GM12864 (cell line): ENCODE data around the gene FGFR3.
"Not testable (repeated sequence)": the region's sequence is repeated elsewhere in the genome, so short reads cannot be mapped to it uniquely, and the experiment has no call there.

Experiments
- DNase-seq: peaks from one replicate; pipeline ENCODE4 v3.0.0-alpha.2; 2011; ENCODE audit warnings: low read depth
- H3K4me3 ChIP-seq: 2 replicates; pipeline ENCODE4 v1.5.1; 2011; ENCODE audit warnings: mild to moderate bottlenecking, low read depth, low read length, control low read depth
- CTCF ChIP-seq: IDR thresholded peaks from 2 replicates; pipeline ENCODE4 v1.5.1; 2011; ENCODE audit warnings: low read depth, mild to moderate bottlenecking, moderate library complexity, low read length, control low read depth, inconsistent platforms; ENCODE audit errors: missing control alignments

The FGFR3 gene

GRCh38 chr4:1843852-1844251 lies 50.8 kb downstream of the FGFR3 start:
- no peak overlapping the region for H3K4me3 ChIP-seq
- no peak for DNase-seq
- TF ChIP-seq CTCF = no peak

- not testable (repeated sequence) for H3K4me3 ChIP-seq, DNase-seq
These were observed 51.5 kb downstream of the FGFR3 start for GRCh38 chr4:1844618-1845017.

- DNase-seq = no peak
- no peak overlapping the region for H3K4me3 ChIP-seq
- no peak for TF ChIP-seq CTCF
These were observed 53.5 kb downstream of the FGFR3 start for GRCh38 chr4:1846580-1846979.

DNA sequence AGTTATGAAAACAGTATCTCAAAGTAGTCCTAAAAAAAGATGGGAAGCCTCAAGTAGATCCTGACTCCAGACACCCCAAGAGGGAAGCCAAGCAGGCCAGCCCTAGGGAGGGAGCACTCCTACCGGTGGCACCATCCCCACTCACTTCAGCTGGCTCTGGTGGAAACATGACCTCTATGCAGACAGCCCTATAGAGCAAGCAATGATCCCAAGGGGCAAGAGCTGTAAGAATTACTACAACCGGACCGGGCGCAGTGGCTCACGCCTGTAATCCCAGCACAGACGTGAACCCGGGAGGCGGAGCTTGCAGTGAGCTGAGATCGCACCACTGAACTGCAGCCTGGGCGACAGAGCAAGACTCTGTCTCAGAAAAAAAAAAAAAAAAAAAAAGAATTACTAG lies 57.2 kb downstream of the FGFR3 start:
- H3K4me3 ChIP-seq = no peak overlapping the region
- TF ChIP-seq CTCF = no peak
- DNase-seq = no peak

DNA sequence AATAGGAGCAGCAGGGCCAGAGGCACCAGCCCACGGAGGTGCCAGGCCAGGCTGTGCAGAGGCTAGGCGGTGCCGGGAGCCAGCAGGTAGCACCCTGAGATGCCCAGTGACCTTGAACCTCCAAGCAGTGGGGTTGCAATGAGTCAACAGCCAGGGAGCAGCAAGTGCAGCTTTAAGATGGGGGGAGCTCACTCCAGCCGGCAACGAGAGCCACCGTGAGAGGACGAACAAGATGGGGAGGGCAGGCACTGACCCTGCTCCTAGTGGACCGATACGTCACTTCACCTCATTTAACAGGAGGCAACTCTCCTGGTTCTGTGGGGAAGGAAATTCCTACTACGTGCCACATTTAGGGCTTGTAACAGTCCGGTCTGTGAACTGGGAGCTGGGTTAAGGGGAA lies 58.1 kb downstream of the FGFR3 start:
- no peak for TF ChIP-seq CTCF
- no peak for DNase-seq
- H3K4me3 ChIP-seq = no peak overlapping the region

DNA sequence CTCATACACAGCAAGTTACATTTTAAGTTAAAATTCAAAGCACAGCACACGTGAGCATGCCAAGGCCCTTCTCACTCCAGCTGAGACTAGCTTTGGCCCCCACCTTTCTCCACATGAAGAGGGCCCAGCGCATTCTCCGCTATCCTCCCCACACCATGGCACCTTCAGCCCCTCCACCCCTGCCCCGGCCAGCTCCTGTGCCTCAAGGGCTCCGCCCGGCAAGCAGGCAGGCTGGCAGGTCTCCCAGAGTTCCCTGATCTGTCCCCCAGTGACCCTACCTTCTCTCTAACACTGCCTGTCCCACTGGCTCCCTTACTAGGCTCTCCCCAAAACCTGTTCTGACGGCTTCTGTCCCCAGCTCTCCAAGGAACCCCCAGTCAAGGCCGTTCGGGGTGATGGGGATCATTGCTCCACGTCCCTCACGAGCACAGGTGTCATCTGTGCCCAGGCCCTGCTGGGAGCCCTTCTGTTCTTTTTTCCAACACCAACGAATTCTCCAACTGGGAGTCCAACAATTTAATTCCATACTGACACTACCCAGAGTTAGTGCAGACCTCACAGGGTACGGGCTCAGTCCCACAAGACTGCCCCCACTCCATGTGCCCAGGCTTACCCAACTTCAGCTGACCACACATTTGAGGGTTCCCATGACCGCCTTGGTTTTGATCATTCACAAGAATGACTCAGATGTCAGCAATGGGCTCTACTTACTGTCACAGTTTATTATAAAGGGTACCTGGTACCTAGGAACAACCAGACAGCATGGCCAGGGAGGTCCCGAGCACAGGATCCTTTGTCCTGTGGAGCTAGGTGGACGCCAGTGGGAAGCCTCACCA lies 58.7 kb downstream of the FGFR3 start:
- H3K4me3 ChIP-seq = no peak overlapping the region
- DNase-seq = no peak
- no peak for TF ChIP-seq CTCF

- H3K4me3 ChIP-seq = no peak overlapping the region
- DNase-seq = no peak
- TF ChIP-seq CTCF = no peak
These were observed 60.0 kb downstream of the FGFR3 start for GRCh38 chr4:1852904-1853623.
